OCI-LY7 (cell line): ENCODE measurements around the gene TBX5.

Experiments
- CTCF ChIP-seq: fragments of 200-600 bp; sonication (generic); conservative IDR thresholded peaks from 2 replicates; pipeline ENCODE4 v1.5.1; 2014; ENCODE audit warnings: mild to moderate bottlenecking, antibody characterized with exemption, low read length, moderate library complexity, mixed read lengths
- EZH2phosphoT487 ChIP-seq: fragments of 200-600 bp; sonication (generic); IDR thresholded peaks from 2 replicates; pipeline ENCODE4 v1.6.1; 2018; ENCODE audit warnings: low read depth, borderline replicate concordance, mild to moderate bottlenecking, mixed run types, antibody characterized with exemption, low read length, moderate library complexity, mixed read lengths

- TF ChIP-seq CTCF (no peak), EZH2phosphoT487 (no peak)
Measured at GRCh38 chr12:114395233-114395632, 10.7 kb downstream of the TBX5 start.
